HepG2 (cell line): Measurements from ENCODE around the gene ZSWIM6. TPM values are rescaled to one million over a fixed set of nuclear protein-coding genes. Genes with fewer than 3 reads are reported as not detected.

Source experiments
- ATAC-seq: fragments of 200-7000 bp; cut with Tn5 transposase; 3 replicates; pipeline ENCODE4 v1.9.1; 2020; ENCODE audit warnings: mild to moderate bottlenecking, moderate library complexity
- BruUV-seq: library from RNA; stranded (reverse); fragments of 400-500 nt; replicated peaks from 2 replicates; lab custom pipeline; 2021; lab: Mats Ljungman, UMichigan
- CTCF ChIA-PET: fragments of 300-600 bp; formaldehyde crosslinking; extraction: SDS; loops from one replicate; lab custom pipeline; 2021; ENCODE audit warnings: low total read pairs, inconsistent platforms, low intra/inter-chr PET ratio; lab: Yijun Ruan, JAX
- POLR2A ChIA-PET: fragments of 350-600 bp; sonication (Branson Sonifier 250); formaldehyde crosslinking; loops from one replicate; lab custom pipeline; 2020; ENCODE audit warnings: antibody characterized with exemption, inconsistent platforms; lab: Yijun Ruan, JAX
- DNase-seq: peaks from one replicate; pipeline ENCODE4 v3.0.0-alpha.2; 2015; ENCODE audit warnings: low spot score
- FAIRE-seq: peaks from 3 replicates; lab custom pipeline; 2011; peaks lifted over from hg19 to GRCh38; lab: Jason Lieb, UNC
- H2AFZ ChIP-seq: one replicate; pipeline ENCODE4 v1.6.1; 2011; ENCODE audit warnings: low read length, inconsistent platforms
- H3K27ac ChIP-seq: fragments of 300-600 bp; 3 replicates; pipeline ENCODE4 v1.8.0; 2011; ENCODE audit warnings: mixed run types, mild to moderate bottlenecking, mixed read lengths, low read length, inconsistent platforms; ENCODE audit not compliant: insufficient read depth; ENCODE audit errors: extremely low read length
- H3K27me3 ChIP-seq, 2 experiments: fragments of 200-600 bp in 1 of 2; 2 replicates in 1 of 2; 3 replicates in 1 of 2; pipeline versions ENCODE4 v1.6.0 to v1.8.0; 2011; ENCODE audit warnings: low read length in 2 of 2, mild to moderate bottlenecking in 2 of 2, moderate library complexity in 2 of 2, inconsistent platforms in 1 of 2; ENCODE audit not compliant: insufficient read depth in 2 of 2, control insufficient read depth in 1 of 2
- H3K36me3 ChIP-seq, 2 experiments: fragments of 200-600 bp in 1 of 2; replicated peaks in 1 of 2; 2 replicates in 1 of 2; 3 replicates in 1 of 2; pipeline versions ENCODE4 v1.5.1 to v1.8.0; 2011; ENCODE audit warnings: low read length in 2 of 2, inconsistent platforms in 1 of 2; ENCODE audit not compliant: insufficient read depth in 2 of 2, control insufficient read depth in 1 of 2
- H3K4me1 ChIP-seq: 2 replicates; pipeline ENCODE4 v1.5.1; 2012; ENCODE audit warnings: low read length, inconsistent platforms; ENCODE audit not compliant: insufficient read depth
- H3K4me2 ChIP-seq: 2 replicates; pipeline ENCODE4 v1.6.0; 2011; ENCODE audit warnings: low read depth, low read length, inconsistent platforms
- H3K4me3 ChIP-seq, 3 experiments: fragments of 200-600 bp in 1 of 3; sonication (generic), shearing (Covaris generic) in 1 of 3; replicated peaks in 1 of 3; 2 replicates each; pipeline ENCODE4 v1.5.1; 2011 to 2016; ENCODE audit warnings: low read length in 3 of 3, inconsistent platforms in 2 of 3, low read depth in 2 of 3, mild to moderate bottlenecking in 2 of 3, control low read depth in 1 of 3, mixed read lengths in 1 of 3; ENCODE audit not compliant: insufficient read depth in 1 of 3
- H3K79me2 ChIP-seq: one replicate; pipeline ENCODE4 v1.6.1; 2011; ENCODE audit warnings: low read length, inconsistent platforms; ENCODE audit not compliant: insufficient read depth
- H3K9ac ChIP-seq: 2 replicates; pipeline ENCODE4 v1.6.0; 2011; ENCODE audit warnings: mild to moderate bottlenecking, low read depth, low read length, inconsistent platforms; ENCODE audit not compliant: insufficient read depth
- H3K9me3 ChIP-seq: 2 replicates; pipeline ENCODE4 v1.5.1; 2012; ENCODE audit warnings: mild to moderate bottlenecking, low read length
- H4K20me1 ChIP-seq: 2 replicates; pipeline ENCODE4 v1.6.0; 2011; ENCODE audit warnings: inconsistent platforms, mild to moderate bottlenecking, low read length, moderate library complexity; ENCODE audit not compliant: insufficient read depth
- ETV5 ChIP-seq: IDR thresholded peaks from 2 replicates; pipeline ENCODE4 v1.6.1; 2018; ENCODE audit warnings: missing biosample characterization, missing genetic modification reagents, inconsistent platforms, borderline replicate concordance
- HNRNPUL1 ChIP-seq: fragments of 200-400 bp; formaldehyde crosslinking; IDR thresholded peaks from 2 replicates; pipeline ENCODE4 v1.6.1; 2017; ENCODE audit warnings: low read depth, mild to moderate bottlenecking, low read length, moderate library complexity
- PAF1 ChIP-seq: IDR thresholded peaks from 2 replicates; pipeline ENCODE4 v1.6.1; 2016; ENCODE audit warnings: missing genetic modification reagents, missing compliant biosample characterization
- SP1 ChIP-seq, 2 experiments: fragments of 450-650 bp in 1 of 2; sonication (generic) in 1 of 2; formaldehyde crosslinking in 1 of 2; IDR thresholded peaks; 2 replicates each; pipeline versions ENCODE4 v1.4.0 to v1.6.1; 2016 to 2020; ENCODE audit warnings: missing genetic modification reagents in 1 of 2
- TCF7 ChIP-seq: sonication (generic); IDR thresholded peaks from 2 replicates; pipeline ENCODE4 v1.6.1; 2016; ENCODE audit warnings: antibody characterized with exemption, low read depth
- YEATS4 ChIP-seq: sonication (generic); formaldehyde crosslinking; IDR thresholded peaks from 2 replicates; pipeline ENCODE4 v1.4.0; 2020; ENCODE audit warnings: missing genetic modification reagents, borderline replicate concordance
- ZBTB38 ChIP-seq: sonication (generic); formaldehyde crosslinking; IDR thresholded peaks from 2 replicates; pipeline ENCODE4 v1.5.1; 2020; ENCODE audit warnings: mild to moderate bottlenecking, missing genetic modification reagents
- ZFP36L1 ChIP-seq: sonication (generic); formaldehyde crosslinking; IDR thresholded peaks from 2 replicates; pipeline ENCODE4 v1.8.0; 2022; ENCODE audit warnings: mild to moderate bottlenecking, missing genetic modification reagents, moderate library complexity
- ZNF775 ChIP-seq: sonication (generic); formaldehyde crosslinking; IDR thresholded peaks from 2 replicates; pipeline ENCODE4 v1.4.0; 2020; ENCODE audit warnings: missing genetic modification reagents, mild to moderate bottlenecking, moderate library complexity, borderline replicate concordance
- ZNF780A ChIP-seq: sonication (generic); formaldehyde crosslinking; IDR thresholded peaks from 2 replicates; pipeline ENCODE4 v1.8.0; 2022; ENCODE audit warnings: mild to moderate bottlenecking, missing genetic modification reagents, moderate library complexity
- in situ Hi-C: cut with HindIII; loops from 2 replicates; pipeline ENCODE4 v1.10.0; 2017; ENCODE audit warnings: low pct_unique_long_range_greater_than_20kb; ENCODE audit not compliant: extremely low pct_ligation_motif_present
- intact Hi-C: fragments of 100-400 bp; cut with micrococcal nuclease; formaldehyde crosslinking; loops from one replicate; pipeline ENCODE4 v1.10.0; 2022; ENCODE audit not compliant: unreplicated experiment
- polyA plus RNA-seq, 8 experiments: library from polyadenylated mRNA; depleted of rRNA in 3 of 8; stranded (reverse) in 7 of 8; unstranded in 1 of 8; fragments of >200 nt; fragmentation: Illumina TruSeq in 4 of 8; extraction: Trizol in 4 of 8; gene quantifications; 2 replicates each; pipeline versions ENCODE4 v1.2.1 to v1.2.3, GENCODE V29; 2011 to 2016; ENCODE audit warnings: low read depth in 4 of 8, missing spikeins in 1 of 8, mixed read lengths in 1 of 8; ENCODE audit not compliant: insufficient read depth in 1 of 8
- total RNA-seq, 5 experiments: library from RNA; depleted of rRNA; stranded (reverse); fragments of >200 nt; fragmentation: Illumina TruSeq; extraction: Trizol; gene quantifications; 2 replicates each; pipeline ENCODE4 v1.2.3, GENCODE V29; 2016; ENCODE audit warnings: low read depth in 1 of 5
- TF ChIP-seq, protein P1 (sequence below): sonication (generic); formaldehyde crosslinking; IDR thresholded peaks from 2 replicates; pipeline ENCODE4 v1.4.0; 2020; ENCODE audit warnings: missing genetic modification reagents, borderline replicate concordance
- TF ChIP-seq, protein P2 (sequence below): sonication (generic); formaldehyde crosslinking; IDR thresholded peaks from 2 replicates; pipeline ENCODE4 v1.4.0; 2020; ENCODE audit warnings: mild to moderate bottlenecking, missing genetic modification reagents
- TF ChIP-seq, protein P3 (sequence below): sonication (generic); formaldehyde crosslinking; IDR thresholded peaks from 2 replicates; pipeline ENCODE4 v1.4.0; 2020; ENCODE audit warnings: missing genetic modification reagents

Gene ZSWIM6
- total and polyA plus RNA-seq, 2 of the 13 experiments (the other 11 are each of a cell fraction or from before 2014, with no cell fraction given) = 0.82 to 1.9 TPM

DNA sequence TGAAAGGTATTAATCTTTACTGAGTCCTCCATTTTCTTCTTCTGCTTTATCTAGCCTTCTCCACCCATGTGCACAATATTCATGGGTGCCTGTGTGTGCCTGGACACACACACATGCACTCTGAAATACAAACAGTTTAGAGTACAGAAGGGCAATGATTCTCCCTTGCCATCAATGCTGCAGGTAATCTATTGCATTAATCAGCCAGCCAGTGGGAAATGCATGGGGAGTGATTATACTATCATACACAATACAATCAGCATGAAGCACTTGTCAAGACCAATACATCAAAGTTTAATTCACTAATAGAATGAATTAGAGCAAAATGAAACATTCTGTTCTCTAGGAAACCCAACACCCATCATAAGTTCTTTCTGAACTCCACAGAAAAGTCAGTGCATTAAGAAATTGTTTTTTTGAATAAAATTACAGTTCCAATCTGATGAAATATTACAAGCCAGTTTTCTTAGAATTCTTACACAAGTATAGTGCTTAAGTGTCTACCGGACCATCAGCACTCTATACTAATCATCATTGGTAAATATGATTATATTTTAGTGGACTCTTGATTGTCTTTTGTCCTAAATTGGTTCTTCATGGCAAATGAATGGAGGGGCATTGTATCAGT, 172.2 kb downstream of the ZSWIM6 start (continued):
- TF ChIP-seq, protein P1, sequence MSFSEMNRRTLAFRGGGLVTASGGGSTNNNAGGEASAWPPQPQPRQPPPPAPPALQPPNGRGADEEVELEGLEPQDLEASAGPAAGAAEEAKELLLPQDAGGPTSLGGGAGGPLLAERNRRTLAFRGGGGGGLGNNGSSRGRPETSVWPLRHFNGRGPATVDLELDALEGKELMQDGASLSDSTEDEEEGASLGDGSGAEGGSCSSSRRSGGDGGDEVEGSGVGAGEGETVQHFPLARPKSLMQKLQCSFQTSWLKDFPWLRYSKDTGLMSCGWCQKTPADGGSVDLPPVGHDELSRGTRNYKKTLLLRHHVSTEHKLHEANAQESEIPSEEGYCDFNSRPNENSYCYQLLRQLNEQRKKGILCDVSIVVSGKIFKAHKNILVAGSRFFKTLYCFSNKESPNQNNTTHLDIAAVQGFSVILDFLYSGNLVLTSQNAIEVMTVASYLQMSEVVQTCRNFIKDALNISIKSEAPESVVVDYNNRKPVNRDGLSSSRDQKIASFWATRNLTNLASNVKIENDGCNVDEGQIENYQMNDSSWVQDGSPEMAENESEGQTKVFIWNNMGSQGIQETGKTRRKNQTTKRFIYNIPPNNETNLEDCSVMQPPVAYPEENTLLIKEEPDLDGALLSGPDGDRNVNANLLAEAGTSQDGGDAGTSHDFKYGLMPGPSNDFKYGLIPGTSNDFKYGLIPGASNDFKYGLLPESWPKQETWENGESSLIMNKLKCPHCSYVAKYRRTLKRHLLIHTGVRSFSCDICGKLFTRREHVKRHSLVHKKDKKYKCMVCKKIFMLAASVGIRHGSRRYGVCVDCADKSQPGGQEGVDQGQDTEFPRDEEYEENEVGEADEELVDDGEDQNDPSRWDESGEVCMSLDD (CRISPR knock-in tag) = no peak
- TF ChIP-seq ZFP36L1 (CRISPR knock-in tag) = no peak

DNA sequence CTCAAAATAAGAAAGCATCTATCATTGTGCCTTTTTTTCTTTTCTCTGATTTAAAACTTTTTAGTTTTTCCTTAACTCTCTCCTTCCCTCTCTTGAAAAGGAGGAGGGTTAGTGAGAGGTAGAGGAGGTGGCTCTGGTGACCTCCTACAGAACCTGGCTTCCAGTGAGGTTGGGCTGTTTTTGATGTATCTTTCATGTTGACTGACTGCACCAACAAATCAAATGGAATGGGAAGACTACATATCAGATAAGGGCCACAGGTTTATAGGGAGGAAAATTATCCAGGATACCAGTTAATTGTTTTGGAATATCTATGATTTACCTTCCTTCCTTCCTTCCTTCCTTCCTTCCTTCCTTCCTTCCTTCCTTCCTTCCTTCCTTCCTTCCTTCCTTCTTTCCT, 173.2 kb downstream of the ZSWIM6 start:
- ChIA-PET CTCF (no interaction called here), POLR2A (no interaction called here)
- Histone ChIP-seq H2AFZ (no peak overlapping the region), H3K4me1 (no peaks in the 10 kb centered on the region), H3K9ac (no peak overlapping the region), H3K27ac (no peak overlapping the region), H3K4me3 (no peak overlapping the region), H3K9me3 (no peaks in the 10 kb centered on the region), H3K27me3 (no peaks in the 10 kb centered on the region), H3K79me2 (no peaks in the 10 kb centered on the region), H4K20me1 (no peaks in the 10 kb centered on the region), H3K4me2 (no peak overlapping the region), H3K36me3 (no peaks in the 10 kb centered on the region)
- ATAC-seq (no peak), FAIRE-seq (no peak), DNase-seq (no peak)
- intact Hi-C loops = no loop called here
- in situ Hi-C loops = no loop called here
- no TSS peak for BruUV-seq
- TF ChIP-seq ETV5 (CRISPR knock-in tag) = no peak
- TF ChIP-seq, protein P2, sequence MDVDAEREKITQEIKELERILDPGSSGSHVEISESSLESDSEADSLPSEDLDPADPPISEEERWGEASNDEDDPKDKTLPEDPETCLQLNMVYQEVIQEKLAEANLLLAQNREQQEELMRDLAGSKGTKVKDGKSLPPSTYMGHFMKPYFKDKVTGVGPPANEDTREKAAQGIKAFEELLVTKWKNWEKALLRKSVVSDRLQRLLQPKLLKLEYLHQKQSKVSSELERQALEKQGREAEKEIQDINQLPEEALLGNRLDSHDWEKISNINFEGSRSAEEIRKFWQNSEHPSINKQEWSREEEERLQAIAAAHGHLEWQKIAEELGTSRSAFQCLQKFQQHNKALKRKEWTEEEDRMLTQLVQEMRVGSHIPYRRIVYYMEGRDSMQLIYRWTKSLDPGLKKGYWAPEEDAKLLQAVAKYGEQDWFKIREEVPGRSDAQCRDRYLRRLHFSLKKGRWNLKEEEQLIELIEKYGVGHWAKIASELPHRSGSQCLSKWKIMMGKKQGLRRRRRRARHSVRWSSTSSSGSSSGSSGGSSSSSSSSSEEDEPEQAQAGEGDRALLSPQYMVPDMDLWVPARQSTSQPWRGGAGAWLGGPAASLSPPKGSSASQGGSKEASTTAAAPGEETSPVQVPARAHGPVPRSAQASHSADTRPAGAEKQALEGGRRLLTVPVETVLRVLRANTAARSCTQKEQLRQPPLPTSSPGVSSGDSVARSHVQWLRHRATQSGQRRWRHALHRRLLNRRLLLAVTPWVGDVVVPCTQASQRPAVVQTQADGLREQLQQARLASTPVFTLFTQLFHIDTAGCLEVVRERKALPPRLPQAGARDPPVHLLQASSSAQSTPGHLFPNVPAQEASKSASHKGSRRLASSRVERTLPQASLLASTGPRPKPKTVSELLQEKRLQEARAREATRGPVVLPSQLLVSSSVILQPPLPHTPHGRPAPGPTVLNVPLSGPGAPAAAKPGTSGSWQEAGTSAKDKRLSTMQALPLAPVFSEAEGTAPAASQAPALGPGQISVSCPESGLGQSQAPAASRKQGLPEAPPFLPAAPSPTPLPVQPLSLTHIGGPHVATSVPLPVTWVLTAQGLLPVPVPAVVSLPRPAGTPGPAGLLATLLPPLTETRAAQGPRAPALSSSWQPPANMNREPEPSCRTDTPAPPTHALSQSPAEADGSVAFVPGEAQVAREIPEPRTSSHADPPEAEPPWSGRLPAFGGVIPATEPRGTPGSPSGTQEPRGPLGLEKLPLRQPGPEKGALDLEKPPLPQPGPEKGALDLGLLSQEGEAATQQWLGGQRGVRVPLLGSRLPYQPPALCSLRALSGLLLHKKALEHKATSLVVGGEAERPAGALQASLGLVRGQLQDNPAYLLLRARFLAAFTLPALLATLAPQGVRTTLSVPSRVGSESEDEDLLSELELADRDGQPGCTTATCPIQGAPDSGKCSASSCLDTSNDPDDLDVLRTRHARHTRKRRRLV = no peak
- no peak for TF ChIP-seq ZBTB38
- TF ChIP-seq PAF1 (CRISPR knock-in tag) = no peak
- TF ChIP-seq SP1 (IDR thresholded peaks at IDR 0.05) = no peak
- TF ChIP-seq SP1 (CRISPR knock-in tag; IDR thresholded peaks at IDR 0.05) = no peak
- TF ChIP-seq TCF7 = no peak
- no peak for TF ChIP-seq YEATS4 (CRISPR knock-in tag)
- no peak for TF ChIP-seq HNRNPUL1
- TF ChIP-seq ZNF775 (CRISPR knock-in tag) = no peak
- TF ChIP-seq ZNF780A (CRISPR knock-in tag) = no peak
- TF ChIP-seq, protein P3, sequence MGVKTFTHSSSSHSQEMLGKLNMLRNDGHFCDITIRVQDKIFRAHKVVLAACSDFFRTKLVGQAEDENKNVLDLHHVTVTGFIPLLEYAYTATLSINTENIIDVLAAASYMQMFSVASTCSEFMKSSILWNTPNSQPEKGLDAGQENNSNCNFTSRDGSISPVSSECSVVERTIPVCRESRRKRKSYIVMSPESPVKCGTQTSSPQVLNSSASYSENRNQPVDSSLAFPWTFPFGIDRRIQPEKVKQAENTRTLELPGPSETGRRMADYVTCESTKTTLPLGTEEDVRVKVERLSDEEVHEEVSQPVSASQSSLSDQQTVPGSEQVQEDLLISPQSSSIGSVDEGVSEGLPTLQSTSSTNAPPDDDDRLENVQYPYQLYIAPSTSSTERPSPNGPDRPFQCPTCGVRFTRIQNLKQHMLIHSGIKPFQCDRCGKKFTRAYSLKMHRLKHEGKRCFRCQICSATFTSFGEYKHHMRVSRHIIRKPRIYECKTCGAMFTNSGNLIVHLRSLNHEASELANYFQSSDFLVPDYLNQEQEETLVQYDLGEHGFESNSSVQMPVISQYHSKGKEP (CRISPR knock-in tag) = no peak
